ENCODE results near the gene HNRNPU. TPM values are rescaled to one million over a fixed set of nuclear protein-coding genes. Genes with fewer than 3 reads are reported as not detected.

Gene HNRNPU
- total and polyA plus RNA-seq, 8 donors: 59.1 to 157 (median 112) TPM

GRCh38 chr1:244844155-244845121 is 19.9 kb downstream of the HNRNPU start:
- no peak overlapping the region for H3K27ac ChIP-seq
- H3K36me3 ChIP-seq: peaks cover 0 to 47% (median 33%) of the 10 kb centered on the region in 3 donors
- no peak for ATAC-seq
- intact Hi-C loops (cut with DNase I): no loop called here
- FAIRE-seq: no peak
- H3K4me3 ChIP-seq: no peak overlapping the region
- H3K9me3 ChIP-seq: no peaks in the 10 kb centered on the region
- peaks cover 6 to 20% (median 19%) of the 10 kb centered on the region in 3 donors for H3K4me1 ChIP-seq
- DNase-seq: no peak
- 89 to 90% methylated on average over 13 of the region's 13 CpGs for WGBS, 2 donors
- no peaks in the 10 kb centered on the region for H3K27me3 ChIP-seq
- TF ChIP-seq CTCF (IDR thresholded peaks at IDR 0.05): no peak

- no peaks in the 10 kb centered on the region for H3K27me3 ChIP-seq
- peaks cover 0 to 19% (median 9%) of the 10 kb centered on the region in 3 donors for H3K4me1 ChIP-seq
- ATAC-seq (no peak), FAIRE-seq (no peak), DNase-seq (no peak)
- TF ChIP-seq CTCF (IDR thresholded peaks at IDR 0.05): no peak
- intact Hi-C loops (cut with DNase I): no loop called here
- H3K9me3 ChIP-seq: no peaks in the 10 kb centered on the region
- WGBS, 2 donors: 74 to 75% methylated on average over 6 of the region's 6 CpGs
- no peak overlapping the region for H3K4me3 ChIP-seq
- no peak overlapping the region for H3K27ac ChIP-seq
- H3K36me3 ChIP-seq: peaks cover 0 to 47% (median 33%) of the 10 kb centered on the region in 3 donors
These were observed 21.0 kb downstream of the HNRNPU start for GRCh38 chr1:244843148-244843978.

GRCh38 chr1:244841273-244841927 is 22.9 kb downstream of the HNRNPU start:
- no peak for TF ChIP-seq CTCF (IDR thresholded peaks at IDR 0.05)
- peak; percentile 28 to 59 (median 46) for ATAC-seq
- Histone ChIP-seq H3K27me3 (no peaks in the 10 kb centered on the region), H3K4me3 (peak overlapping the region in 1 of 4 donors; percentile 6), H3K9me3 (no peaks in the 10 kb centered on the region), H3K27ac (peak overlapping the region in 2 of 4 donors; percentile 42 to 56), H3K4me1 (peaks cover 0 to 21% (median 19%) of the 10 kb centered on the region in 3 donors), H3K36me3 (peaks cover 0 to 42% (median 30%) of the 10 kb centered on the region in 3 donors)
- no peak for FAIRE-seq
- WGBS, 2 donors: 40 to 44% methylated on average over 9 of the region's 9 CpGs
- no peak for DNase-seq
- intact Hi-C loops (cut with DNase I): no loop called here

GRCh38 chr1:244840219-244840794 is 24.0 kb downstream of the HNRNPU start:
- no peak for TF ChIP-seq CTCF (IDR thresholded peaks at IDR 0.05)
- 62 to 64% methylated on average over 5 of the region's 5 CpGs for WGBS, 2 donors
- Histone ChIP-seq H3K9me3 (no peaks in the 10 kb centered on the region), H3K36me3 (peaks cover 0 to 31% (median 19%) of the 10 kb centered on the region in 3 donors), H3K4me1 (peaks cover 0 to 22% (median 19%) of the 10 kb centered on the region in 3 donors), H3K27me3 (no peaks in the 10 kb centered on the region), H3K4me3 (no peak overlapping the region), H3K27ac (peak overlapping the region in 1 of 4 donors; percentile 56)
- no peak for DNase-seq
- no peak for FAIRE-seq
- ATAC-seq: no peak
- intact Hi-C loops (cut with DNase I): no loop called here
